ENCODE data around the gene ZNF107. TPM values are rescaled to one million over a fixed set of nuclear protein-coding genes. Genes with fewer than 3 reads are reported as not detected.

Gene ZNF107
- total RNA-seq, 2 experiments from 2014 or later: 12.9 to 13.0 TPM

GRCh38 chr7:64630496-64630895 lies 35.4 kb upstream of the ZNF107 start:
- CTCF ChIA-PET: interaction anchor here (0.6 to 1.8 kb wide), 5 partner anchors 22 to 677 kb away, joined by 3 to 5 read pairs (median 3); no protein-coding TSS in a partner anchor
- Mint-ChIP-seq H3K27ac (no peak overlapping the region), H3K27me3 (no peaks in the 10 kb centered on the region), H3K4me3 (no peak overlapping the region), H3K9me3 (no peaks in the 10 kb centered on the region), H3K36me3 (ENCODE audit: low read depth) (no peaks in the 10 kb centered on the region), H3K4me1 (ENCODE audit: low read depth) (no peaks in the 10 kb centered on the region)
- DNase-seq (no peak), ATAC-seq (peak; percentile 55)
- intact Hi-C loops (cut with micrococcal nuclease): no loop called here
- peak; percentile 69 for TF ChIP-seq CTCF (IDR thresholded peaks at IDR 0.05)
- POLR2A ChIA-PET: no interaction called here

GRCh38 chr7:64632029-64632428 lies 33.9 kb upstream of the ZNF107 start:
- CTCF ChIA-PET: no interaction called here
- no peak overlapping the region for H3K27ac Mint-ChIP-seq
- POLR2A ChIA-PET: no interaction called here
- no peaks in the 10 kb centered on the region for H3K9me3 Mint-ChIP-seq
- ATAC-seq: no peak
- no peak for TF ChIP-seq CTCF (IDR thresholded peaks at IDR 0.05)
- no peaks in the 10 kb centered on the region for H3K36me3 Mint-ChIP-seq (ENCODE audit: low read depth)
- H3K27me3 Mint-ChIP-seq: no peaks in the 10 kb centered on the region
- DNase-seq: no peak
- intact Hi-C loops (cut with micrococcal nuclease): no loop called here
- H3K4me1 Mint-ChIP-seq (ENCODE audit: low read depth): no peaks in the 10 kb centered on the region
- H3K4me3 Mint-ChIP-seq: no peak overlapping the region

- ChIA-PET CTCF (no interaction called here), POLR2A (no interaction called here)
- H3K27me3 Mint-ChIP-seq: no peaks in the 10 kb centered on the region
- H3K4me3 Mint-ChIP-seq: no peak overlapping the region
- no peak for TF ChIP-seq CTCF (IDR thresholded peaks at IDR 0.05)
- no peaks in the 10 kb centered on the region for H3K36me3 Mint-ChIP-seq (ENCODE audit: low read depth)
- H3K4me1 Mint-ChIP-seq (ENCODE audit: low read depth): no peaks in the 10 kb centered on the region
- H3K27ac Mint-ChIP-seq: no peak overlapping the region
- no peak for DNase-seq
- intact Hi-C loops (cut with micrococcal nuclease): no loop called here
- no peaks in the 10 kb centered on the region for H3K9me3 Mint-ChIP-seq
- no peak for ATAC-seq
Measured at GRCh38 chr7:64633401-64633800, 32.5 kb upstream of the ZNF107 start.

- TF ChIP-seq CTCF (IDR thresholded peaks at IDR 0.05): no peak
- Mint-ChIP-seq H3K36me3 (ENCODE audit: low read depth) (no peaks in the 10 kb centered on the region), H3K4me1 (ENCODE audit: low read depth) (no peaks in the 10 kb centered on the region), H3K9me3 (no peaks in the 10 kb centered on the region), H3K4me3 (no peak overlapping the region), H3K27ac (no peak overlapping the region), H3K27me3 (no peaks in the 10 kb centered on the region)
- CTCF ChIA-PET: no interaction called here
- POLR2A ChIA-PET: no interaction called here
- ATAC-seq: no peak
- DNase-seq: no peak
- intact Hi-C loops (cut with micrococcal nuclease): no loop called here
Measured at GRCh38 chr7:64634406-64635062, 31.4 kb upstream of the ZNF107 start.

- POLR2A ChIA-PET: no interaction called here
- Mint-ChIP-seq H3K4me3 (no peak overlapping the region), H3K4me1 (ENCODE audit: low read depth) (no peaks in the 10 kb centered on the region), H3K36me3 (ENCODE audit: low read depth) (no peaks in the 10 kb centered on the region), H3K27ac (no peak overlapping the region), H3K27me3 (no peaks in the 10 kb centered on the region), H3K9me3 (no peaks in the 10 kb centered on the region)
- intact Hi-C loops (cut with micrococcal nuclease): no loop called here
- TF ChIP-seq CTCF (IDR thresholded peaks at IDR 0.05): peak; percentile 59
- peak; percentile 45 for DNase-seq
- CTCF ChIA-PET: no interaction called here
- peak; percentile 45 for ATAC-seq
Measured at GRCh38 chr7:64636386-64636785, 29.5 kb upstream of the ZNF107 start.
